Mucosa of descending colon (tissue), 3 donors: ENCODE results near the gene CEP131. TPM values are rescaled to one million over a fixed set of nuclear protein-coding genes. Genes with fewer than 3 reads are reported as not detected.

Source experiments
- ATAC-seq: fragments of 200-7000 bp; cut with Tn5 transposase; one replicate; pipeline ENCODE4 v1.9.1; 2020; ENCODE audit warnings: mild to moderate bottlenecking, moderate library complexity
- DNase-seq, 3 donors: peaks; one replicate each; pipeline ENCODE4 v3.0.0-alpha.2; 2020
- H3K36me3 ChIP-seq: fragments of 200-600 bp; one replicate; pipeline ENCODE4 v1.8.0; 2021; ENCODE audit warnings: low read depth, mild to moderate bottlenecking
- H3K4me1 ChIP-seq: fragments of 200-600 bp; one replicate; pipeline ENCODE4 v1.8.0; 2021; ENCODE audit warnings: low read depth, mild to moderate bottlenecking
- H3K4me3 ChIP-seq: fragments of 200-600 bp; one replicate; pipeline ENCODE4 v1.8.0; 2021; ENCODE audit warnings: mild to moderate bottlenecking
- H3K9me3 ChIP-seq: fragments of 200-600 bp; one replicate; pipeline ENCODE4 v1.8.0; 2021; ENCODE audit warnings: mild to moderate bottlenecking
- intact Hi-C, 2 donors: fragments of 100-400 bp; cut with DNase I in 1 of 2; cut with micrococcal nuclease in 1 of 2; formaldehyde crosslinking; loops; one replicate each; pipeline versions ENCODE4 v1.11.0 to v1.11.1; 2022; cut with DNase I, micrococcal nuclease
- total RNA-seq, 3 donors: library from RNA; stranded (reverse); fragmentation: NEBNext Ultra II Directional in 2 of 3; extraction: Animal tissue kit (Norgen Biotek cat#: 25700) in 2 of 3; gene quantifications; one replicate each; pipeline versions ENCODE4 v1.2.1 to v1.2.4, GENCODE V29; 2021 to 2023
- TF ChIP-seq, protein P1 (sequence below): fragments of 200-600 bp; IDR thresholded peaks from one replicate; pipeline ENCODE4 v1.8.0; 2022; ENCODE audit warnings: antibody characterized with exemption, mild to moderate bottlenecking
- donor health status: DM: no; HTN: no; CAD: no; lungs with moderate emphysema.
- donor health status: DM: no; HTN: no; CAD: no.
- donor health status: DM: no; HTN: yes; CAD: no.

CEP131 gene
- total RNA-seq, 3 donors from 2014 or later, result 5.7 to 9.3 (median 8.7) TPM

DNA sequence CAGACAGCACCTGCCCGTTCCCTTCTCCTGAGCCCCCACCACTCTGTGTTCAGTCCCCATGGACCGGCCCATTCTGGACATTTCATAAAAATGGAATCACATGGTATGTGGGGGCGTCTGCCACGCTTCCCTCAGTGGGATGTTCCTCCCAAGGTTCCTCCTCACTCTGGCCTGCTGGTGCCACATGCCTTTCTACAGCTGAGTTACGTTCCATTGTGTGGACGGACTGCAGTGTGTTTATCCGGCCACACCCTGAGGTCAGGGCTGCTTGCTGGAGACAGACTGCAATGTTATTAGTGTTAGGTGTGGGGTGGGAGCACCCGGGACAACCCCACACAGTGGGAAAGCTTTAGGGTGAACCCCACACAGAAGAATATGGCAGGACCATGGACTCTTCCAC lies 50.8 kb downstream of the CEP131 start:
- TF ChIP-seq, protein P1, sequence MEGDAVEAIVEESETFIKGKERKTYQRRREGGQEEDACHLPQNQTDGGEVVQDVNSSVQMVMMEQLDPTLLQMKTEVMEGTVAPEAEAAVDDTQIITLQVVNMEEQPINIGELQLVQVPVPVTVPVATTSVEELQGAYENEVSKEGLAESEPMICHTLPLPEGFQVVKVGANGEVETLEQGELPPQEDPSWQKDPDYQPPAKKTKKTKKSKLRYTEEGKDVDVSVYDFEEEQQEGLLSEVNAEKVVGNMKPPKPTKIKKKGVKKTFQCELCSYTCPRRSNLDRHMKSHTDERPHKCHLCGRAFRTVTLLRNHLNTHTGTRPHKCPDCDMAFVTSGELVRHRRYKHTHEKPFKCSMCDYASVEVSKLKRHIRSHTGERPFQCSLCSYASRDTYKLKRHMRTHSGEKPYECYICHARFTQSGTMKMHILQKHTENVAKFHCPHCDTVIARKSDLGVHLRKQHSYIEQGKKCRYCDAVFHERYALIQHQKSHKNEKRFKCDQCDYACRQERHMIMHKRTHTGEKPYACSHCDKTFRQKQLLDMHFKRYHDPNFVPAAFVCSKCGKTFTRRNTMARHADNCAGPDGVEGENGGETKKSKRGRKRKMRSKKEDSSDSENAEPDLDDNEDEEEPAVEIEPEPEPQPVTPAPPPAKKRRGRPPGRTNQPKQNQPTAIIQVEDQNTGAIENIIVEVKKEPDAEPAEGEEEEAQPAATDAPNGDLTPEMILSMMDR, result no peak
- DNase-seq, result no peak
- intact Hi-C loops, result no loop called here
- no peak for ATAC-seq
- no peaks in the 10 kb centered on the region for H3K36me3 ChIP-seq
- H3K4me1 ChIP-seq, result no peaks in the 10 kb centered on the region
- no peak overlapping the region for H3K4me3 ChIP-seq
- no peaks in the 10 kb centered on the region for H3K9me3 ChIP-seq

DNA sequence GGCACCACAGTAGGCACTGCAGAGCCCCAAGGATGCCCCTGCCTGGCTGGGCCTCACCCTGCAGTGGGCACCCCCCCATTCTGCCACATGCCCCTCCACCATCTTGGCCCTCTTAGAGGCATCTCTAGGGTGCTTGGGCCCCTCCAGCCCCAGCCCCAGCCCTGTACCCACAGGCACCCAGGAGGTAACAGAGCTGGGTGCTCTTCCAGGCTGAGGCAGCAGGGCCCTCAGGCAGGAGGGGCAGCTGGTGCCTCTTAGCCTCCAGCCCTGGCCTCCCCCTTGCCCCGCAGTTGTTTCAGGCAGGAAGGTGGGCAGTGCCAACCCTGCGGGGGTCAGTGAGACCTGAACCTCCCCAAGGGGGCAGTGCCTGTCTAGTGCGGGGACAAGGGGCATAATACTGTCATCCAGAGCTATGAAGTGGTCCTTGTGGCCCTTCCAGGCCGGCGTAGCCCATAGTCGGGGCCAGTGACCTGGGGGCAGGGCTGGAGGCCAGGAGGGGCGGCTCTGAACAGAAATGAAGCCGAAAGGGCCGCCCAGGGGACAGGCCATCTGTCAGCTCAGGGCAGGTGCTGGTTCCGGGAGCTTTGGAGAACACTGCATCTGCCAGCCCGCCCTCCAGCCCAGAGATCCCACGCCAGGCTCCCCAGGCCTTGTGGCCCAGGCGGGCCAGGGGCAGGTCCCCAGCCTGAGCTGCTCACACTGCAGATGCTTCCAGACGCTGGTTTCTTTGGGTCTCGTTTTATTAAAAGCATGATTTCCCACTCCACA lies 51.9 kb downstream of the CEP131 start:
- no peak overlapping the region for H3K4me3 ChIP-seq
- no peaks in the 10 kb centered on the region for H3K9me3 ChIP-seq
- no peak for DNase-seq
- TF ChIP-seq, protein P1, result no peak
- no peaks in the 10 kb centered on the region for H3K36me3 ChIP-seq
- ATAC-seq, result no peak
- no peaks in the 10 kb centered on the region for H3K4me1 ChIP-seq
- intact Hi-C loops, result no loop called here

DNA sequence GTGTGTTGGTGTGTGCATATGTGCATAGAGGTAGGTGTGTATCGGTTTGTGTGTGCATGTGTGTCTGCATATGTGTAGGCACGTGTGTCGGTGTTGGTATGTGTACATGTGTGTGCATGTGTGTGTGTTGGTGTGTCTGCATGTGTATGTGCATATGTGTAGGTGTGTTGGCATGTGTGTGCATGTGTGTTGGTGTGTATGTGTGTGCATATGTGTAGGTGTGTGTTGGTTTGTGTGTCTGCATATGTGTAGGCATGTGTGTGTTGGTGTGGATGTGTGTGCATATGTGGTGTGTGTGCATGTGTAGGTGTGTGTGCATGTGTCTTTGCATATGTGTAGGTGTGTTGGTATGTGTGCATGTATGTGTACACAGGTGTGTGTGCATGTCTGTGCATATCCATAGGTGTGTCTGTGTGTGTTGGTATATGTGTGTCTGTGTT lies 52.9 kb downstream of the CEP131 start:
- H3K9me3 ChIP-seq, result no peaks in the 10 kb centered on the region
- ATAC-seq (no peak), DNase-seq (no peak)
- intact Hi-C loops, result no loop called here
- TF ChIP-seq, protein P1, result no peak
- H3K4me1 ChIP-seq, result no peaks in the 10 kb centered on the region
- H3K36me3 ChIP-seq, result no peaks in the 10 kb centered on the region
- H3K4me3 ChIP-seq, result no peak overlapping the region

DNA sequence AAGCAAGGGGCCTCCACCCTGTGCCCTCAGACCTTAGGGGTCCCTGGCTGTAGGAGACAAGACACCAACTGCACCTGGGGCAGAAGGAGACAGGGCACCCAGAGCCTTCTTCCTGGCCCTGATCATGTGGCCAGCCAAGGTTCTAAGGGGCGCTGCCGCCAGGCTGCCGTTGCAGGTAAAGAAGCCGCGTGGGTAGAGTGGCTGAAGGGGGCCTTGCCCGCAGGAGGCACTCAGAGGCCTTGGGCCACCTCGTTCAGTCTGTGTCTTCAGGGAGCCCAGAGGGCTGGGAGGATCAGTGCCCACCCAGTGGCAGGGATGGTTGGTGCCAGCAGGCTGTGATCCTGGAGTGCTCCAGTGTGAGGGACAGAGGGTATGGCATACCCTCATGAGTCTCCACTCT lies 55.1 kb downstream of the CEP131 start:
- ATAC-seq, result no peak
- no peaks in the 10 kb centered on the region for H3K36me3 ChIP-seq
- intact Hi-C loops, result no loop called here
- TF ChIP-seq, protein P1, result no peak
- H3K4me1 ChIP-seq, result no peaks in the 10 kb centered on the region
- H3K4me3 ChIP-seq, result no peak overlapping the region
- no peaks in the 10 kb centered on the region for H3K9me3 ChIP-seq
- DNase-seq, result no peak

DNA sequence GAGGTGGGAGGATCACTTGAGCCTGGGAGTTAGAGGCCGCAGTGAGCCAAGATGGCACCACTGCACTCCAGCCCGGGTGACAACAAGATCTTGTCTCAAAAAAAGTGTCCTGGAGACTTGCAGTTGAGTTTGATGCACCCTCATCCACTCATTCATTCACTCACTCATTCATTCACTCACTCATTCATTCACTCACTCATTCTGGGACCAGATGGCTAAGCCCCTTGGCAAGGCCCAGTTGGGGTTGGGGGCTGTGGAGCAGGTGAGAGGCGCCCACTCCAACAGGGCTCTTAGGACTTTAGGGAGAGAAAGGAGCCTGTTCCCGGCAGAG lies 55.6 kb downstream of the CEP131 start:
- Histone ChIP-seq H3K4me3 (no peak overlapping the region), H3K9me3 (no peaks in the 10 kb centered on the region), H3K4me1 (no peaks in the 10 kb centered on the region), H3K36me3 (no peaks in the 10 kb centered on the region)
- intact Hi-C loops, result no loop called here
- ATAC-seq (no peak), DNase-seq (no peak)
- TF ChIP-seq, protein P1, result no peak
